DOHH2 (cell line): ENCODE data around the gene TMUB2.

Source experiments
- CTCF ChIP-seq: fragments of 200-600 bp; sonication (generic); IDR thresholded peaks from one replicate; pipeline ENCODE4 v1.5.1; 2014; ENCODE audit warnings: antibody characterized with exemption, mild to moderate bottlenecking, low read depth, low read length; ENCODE audit not compliant: poor library complexity, severe bottlenecking
- EZH2phosphoT487 ChIP-seq: fragments of 200-600 bp; sonication (generic); IDR thresholded peaks from 2 replicates; pipeline ENCODE4 v1.6.1; 2017; ENCODE audit warnings: borderline replicate concordance, mild to moderate bottlenecking, antibody characterized with exemption, low read length, moderate library complexity, mixed read lengths

- TF ChIP-seq CTCF (no peak), EZH2phosphoT487 (no peak)
Measured at GRCh38 chr17:44137891-44138709, 48.7 kb upstream of the TMUB2 start.
